Uterus (tissue), 2 donors: ENCODE measurements around the gene TRAF4.

Experiments
- CTCF ChIP-seq, 4 experiments: fragments of 200-600 bp in 2 of 4; fragments of 450-650 bp in 2 of 4; sonication (generic) in 2 of 4; IDR thresholded peaks; one replicate each; pipeline ENCODE4 v1.5.1; 2016 to 2019; ENCODE audit warnings: antibody characterized with exemption in 4 of 4, mild to moderate bottlenecking in 2 of 4, moderate library complexity in 1 of 4
- POLR2A ChIP-seq, 2 donors: fragments of 450-650 bp; IDR thresholded peaks; one replicate each; pipeline ENCODE4 v1.6.1; 2016; ENCODE audit warnings: antibody characterized with exemption in 2 of 2, mild to moderate bottlenecking in 1 of 2, moderate library complexity in 1 of 2

DNA sequence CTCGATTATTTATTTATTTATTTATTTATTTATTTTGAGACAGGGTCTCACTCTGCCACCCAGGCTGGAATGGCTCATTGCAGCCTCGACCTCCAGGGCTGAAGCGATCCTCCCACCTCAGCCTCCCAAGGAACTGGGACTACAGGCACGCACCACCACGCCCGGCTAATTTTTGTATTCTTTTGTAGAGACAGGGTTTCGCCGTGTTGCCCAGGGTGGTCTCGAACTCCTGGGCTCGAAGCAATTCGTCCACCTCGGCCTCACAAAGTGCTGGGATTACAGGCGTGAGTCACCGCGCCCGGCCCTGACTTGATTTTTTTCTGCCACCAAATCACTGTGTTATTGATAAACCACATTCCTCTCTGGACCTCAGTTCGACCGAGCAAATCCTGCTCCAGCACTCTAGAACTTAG lies 24.8 kb upstream of the TRAF4 start:
- TF ChIP-seq CTCF (IDR thresholded peaks at IDR 0.05) (no peak), POLR2A (IDR thresholded peaks at IDR 0.05) (no peak)
